GM18508 (cell line): Measurements from ENCODE around the gene CADPS.

Experiments
- ATAC-seq: cut with Tn5 transposase; IDR thresholded peaks from one replicate; pipeline ENCODE4 v1.9.1; 2021; ENCODE audit warnings: moderate number of reproducible peaks; ENCODE audit not compliant: insufficient read depth, unreplicated experiment

The CADPS gene

GRCh38 chr3:62815981-62816380 lies 59.2 kb downstream of the CADPS start:
- no peak for ATAC-seq

- ATAC-seq, result no peak
These were observed 62.6 kb downstream of the CADPS start for GRCh38 chr3:62812631-62813030.

GRCh38 chr3:62811119-62811518 lies 64.1 kb downstream of the CADPS start:
- no peak for ATAC-seq

GRCh38 chr3:62809369-62809768 lies 65.8 kb downstream of the CADPS start:
- ATAC-seq, result no peak

- no peak for ATAC-seq
These were observed 69.5 kb downstream of the CADPS start for GRCh38 chr3:62805580-62806277.

GRCh38 chr3:62805106-62805505 lies 70.1 kb downstream of the CADPS start:
- ATAC-seq, result no peak

- no peak for ATAC-seq
These were observed 71.9 kb downstream of the CADPS start for GRCh38 chr3:62803276-62803675.

- ATAC-seq, result no peak
These were observed 77.2 kb downstream of the CADPS start for GRCh38 chr3:62798000-62798399.

- no peak for ATAC-seq
These were observed 78.1 kb downstream of the CADPS start for GRCh38 chr3:62797132-62797531.

- ATAC-seq, result no peak
These were observed 79.1 kb downstream of the CADPS start for GRCh38 chr3:62795978-62796657.

- ATAC-seq, result no peak
These were observed 81.3 kb downstream of the CADPS start for GRCh38 chr3:62793946-62794345.

- ATAC-seq, result no peak
These were observed 89.8 kb downstream of the CADPS start for GRCh38 chr3:62785384-62785783.

GRCh38 chr3:62781121-62781520 lies 94.1 kb downstream of the CADPS start:
- no peak for ATAC-seq

- no peak for ATAC-seq
These were observed 97.5 kb downstream of the CADPS start for GRCh38 chr3:62777674-62778073.

GRCh38 chr3:62777130-62777529 lies 98.1 kb downstream of the CADPS start:
- ATAC-seq, result no peak

GRCh38 chr3:62774221-62774620 lies 101.0 kb downstream of the CADPS start:
- no peak for ATAC-seq

GRCh38 chr3:62771331-62772072 lies 103.7 kb downstream of the CADPS start:
- no peak for ATAC-seq

GRCh38 chr3:62768896-62769295 lies 106.3 kb downstream of the CADPS start:
- ATAC-seq, result no peak

- no peak for ATAC-seq
These were observed 113.5 kb downstream of the CADPS start for GRCh38 chr3:62761711-62762110.

- ATAC-seq, result no peak
These were observed 113.9 kb downstream of the CADPS start for GRCh38 chr3:62761311-62761710.

GRCh38 chr3:62758296-62759066 lies 116.7 kb downstream of the CADPS start:
- no peak for ATAC-seq
